Measurements from ENCODE around the gene CEP126.

The CEP126 gene

DNA sequence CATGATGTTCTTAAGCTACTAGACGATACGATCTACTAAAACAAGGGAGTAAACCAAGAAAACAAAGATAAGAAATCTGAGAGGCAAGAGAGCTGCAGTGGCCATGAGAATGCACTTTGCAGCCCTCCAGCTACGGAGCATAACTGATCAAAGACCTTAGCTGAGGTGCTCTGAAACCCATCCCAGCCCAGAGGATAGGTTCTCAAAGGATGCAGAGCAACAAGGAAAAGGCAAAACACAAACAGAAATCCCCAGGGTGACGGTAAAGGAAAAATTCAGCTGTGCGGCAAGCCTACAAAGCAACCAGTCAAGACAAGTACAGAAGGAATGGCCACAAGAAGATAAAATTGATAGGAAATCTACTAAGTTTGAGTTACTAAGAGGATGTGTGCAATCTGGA, 99.9 kb downstream of the CEP126 start:
- TF ChIP-seq CTCF (IDR thresholded peaks at IDR 0.05) = no peak
- Histone ChIP-seq H3K79me2 (no peaks in the 10 kb centered on the region), H2AFZ (no peak overlapping the region), H3K9me3 (ENCODE audit: control insufficient read depth, low read length) (no peaks in the 10 kb centered on the region), H3K4me2 (ENCODE audit: low read length) (no peak overlapping the region), H3K27ac (no peak overlapping the region), H3K4me1 (no peaks in the 10 kb centered on the region), H3K4me3 (ENCODE audit: low read depth, low read length) (no peak overlapping the region), H3K9ac (no peak overlapping the region), H3K27me3 (ENCODE audit: control insufficient read depth, insufficient read depth, low read length) (no peaks in the 10 kb centered on the region), H3K36me3 (ENCODE audit: control insufficient read depth, insufficient read depth, low read length) (no peaks in the 10 kb centered on the region)

GRCh38 chr11:102017026-102017425, 102.2 kb downstream of the CEP126 start:
- Histone ChIP-seq H3K4me2 (ENCODE audit: low read length) (no peak overlapping the region), H3K79me2 (no peaks in the 10 kb centered on the region), H3K9me3 (ENCODE audit: control insufficient read depth, low read length) (no peaks in the 10 kb centered on the region), H2AFZ (no peak overlapping the region), H3K27me3 (ENCODE audit: control insufficient read depth, insufficient read depth, low read length) (no peaks in the 10 kb centered on the region), H3K4me3 (ENCODE audit: low read depth, low read length) (no peak overlapping the region), H3K9ac (no peak overlapping the region), H3K36me3 (ENCODE audit: control insufficient read depth, insufficient read depth, low read length) (no peaks in the 10 kb centered on the region), H3K27ac (no peak overlapping the region), H3K4me1 (no peaks in the 10 kb centered on the region)
- TF ChIP-seq CTCF (IDR thresholded peaks at IDR 0.05) = no peak

DNA sequence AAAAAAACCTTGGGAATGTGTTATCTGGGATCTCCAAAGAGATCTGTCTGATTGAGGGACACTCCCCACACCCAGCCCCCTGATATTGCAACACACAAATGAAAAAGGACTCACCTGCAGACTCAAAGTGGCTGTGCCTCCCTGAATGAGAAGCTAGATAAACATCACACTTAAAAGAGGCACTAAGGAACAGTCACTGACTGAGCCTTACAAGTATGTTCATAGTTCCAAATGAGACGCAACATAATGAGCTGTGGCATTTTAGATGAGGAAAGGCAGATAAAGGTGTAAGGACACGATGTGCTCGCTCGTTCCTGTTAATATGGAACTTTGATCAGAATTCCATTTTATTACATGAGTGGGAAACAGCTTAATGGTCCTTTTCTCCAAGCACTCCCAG, 111.4 kb downstream of the CEP126 start:
- no peak overlapping the region for H3K9ac ChIP-seq
- no peaks in the 10 kb centered on the region for H3K79me2 ChIP-seq
- no peaks in the 10 kb centered on the region for H3K4me1 ChIP-seq
- TF ChIP-seq CTCF (IDR thresholded peaks at IDR 0.05) = no peak
- no peaks in the 10 kb centered on the region for H3K9me3 ChIP-seq (ENCODE audit: control insufficient read depth, low read length)
- H3K27me3 ChIP-seq (ENCODE audit: control insufficient read depth, insufficient read depth, low read length) = no peaks in the 10 kb centered on the region
- no peak overlapping the region for H3K4me3 ChIP-seq (ENCODE audit: low read depth, low read length)
- H3K36me3 ChIP-seq (ENCODE audit: control insufficient read depth, insufficient read depth, low read length) = no peaks in the 10 kb centered on the region
- H3K27ac ChIP-seq = no peak overlapping the region
- no peak overlapping the region for H3K4me2 ChIP-seq (ENCODE audit: low read length)
- no peak overlapping the region for H2AFZ ChIP-seq

- TF ChIP-seq CTCF (IDR thresholded peaks at IDR 0.05) = no peak
- no peak overlapping the region for H3K27ac ChIP-seq
- no peak overlapping the region for H2AFZ ChIP-seq
Observed at GRCh38 chr11:102026959-102027358, 112.1 kb downstream of the CEP126 start.

DNA sequence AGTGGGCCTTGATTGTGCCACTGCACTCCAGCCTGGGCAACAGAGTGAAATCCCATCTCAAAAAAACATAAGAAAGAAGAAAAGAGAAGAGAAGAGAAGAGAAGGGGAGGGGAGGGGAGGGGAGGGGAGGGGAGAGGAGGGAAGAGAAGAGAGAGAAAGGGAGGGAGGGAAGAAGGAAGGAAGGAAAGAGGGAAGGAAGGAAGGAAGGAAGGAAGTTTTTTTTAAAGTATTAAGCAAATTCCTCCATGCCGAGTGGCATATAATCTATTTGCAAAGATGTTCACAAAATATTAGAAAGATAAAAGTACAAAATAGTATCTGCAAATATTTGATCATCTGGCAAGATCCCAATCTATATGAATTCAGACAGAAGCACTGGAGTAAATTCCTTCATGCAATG, 121.9 kb downstream of the CEP126 start:
- no peak for TF ChIP-seq CTCF (IDR thresholded peaks at IDR 0.05)
- H3K27ac ChIP-seq = no peak overlapping the region
- H3K9ac ChIP-seq = no peak overlapping the region
- no peaks in the 10 kb centered on the region for H3K79me2 ChIP-seq
- no peak overlapping the region for H3K4me3 ChIP-seq (ENCODE audit: low read depth, low read length)
- no peaks in the 10 kb centered on the region for H3K4me1 ChIP-seq
- H3K9me3 ChIP-seq (ENCODE audit: control insufficient read depth, low read length) = no peaks in the 10 kb centered on the region
- H3K4me2 ChIP-seq (ENCODE audit: low read length) = no peak overlapping the region
- H3K36me3 ChIP-seq (ENCODE audit: control insufficient read depth, insufficient read depth, low read length) = no peaks in the 10 kb centered on the region
- no peak overlapping the region for H2AFZ ChIP-seq
- H3K27me3 ChIP-seq (ENCODE audit: control insufficient read depth, insufficient read depth, low read length) = no peaks in the 10 kb centered on the region

More at GRCh38 chr11:102026959-102027358, 112.1 kb downstream of the CEP126 start:
- no peaks in the 10 kb centered on the region for H3K36me3 ChIP-seq (ENCODE audit: control insufficient read depth, insufficient read depth, low read length)
- H3K4me3 ChIP-seq (ENCODE audit: low read depth, low read length) = no peak overlapping the region
- no peaks in the 10 kb centered on the region for H3K4me1 ChIP-seq
- H3K79me2 ChIP-seq = no peaks in the 10 kb centered on the region
- no peak overlapping the region for H3K9ac ChIP-seq
- no peak overlapping the region for H3K4me2 ChIP-seq (ENCODE audit: low read length)
- no peaks in the 10 kb centered on the region for H3K27me3 ChIP-seq (ENCODE audit: control insufficient read depth, insufficient read depth, low read length)
- H3K9me3 ChIP-seq (ENCODE audit: control insufficient read depth, low read length) = no peaks in the 10 kb centered on the region

Data from parathyroid adenoma (tissue), 2 donors.